ENCODE measurements around the gene HAND2. TPM values are rescaled to one million over a fixed set of nuclear protein-coding genes. Genes with fewer than 3 reads are reported as not detected.

HAND2 gene
- total RNA-seq, 2 donors from 2014 or later = 7.3 to 11.4 TPM

- TF ChIP-seq POLR2A (IDR thresholded peaks at IDR 0.05) (peak; percentile 8 to 49 (median 36)), CTCF (IDR thresholded peaks at IDR 0.05) (no peak)
- peak; percentile 63 for ATAC-seq
- Histone ChIP-seq H3K4me3 (no peak overlapping the region), H3K9me3 (no peaks in the 10 kb centered on the region), H3K36me3 (replicated peaks in 1 of 2; ENCODE audit: insufficient read depth in 1 of 2, low read depth in 2 of 2) (no peaks in the 10 kb centered on the region), H3K4me1 (peaks cover 5% of the 10 kb centered on the region), H3K27ac (peak overlapping the region in 3 of 4 donors; percentile 44 to 46 (median 44)), H3K27me3 (no peaks in the 10 kb centered on the region)
- intact Hi-C loops (cut with DNase I) = loop anchor here (5.0 to 10.0 kb wide), 2 partner anchors 245 to 613 kb away; no protein-coding TSS in a partner anchor
- peak in 1 of 4 donors; percentile 38 for DNase-seq
- 18 to 32% methylated on average over 42 to 71 of the region's 72 CpGs for WGBS, 2 donors
Measured at GRCh38 chr4:173509036-173510001, 20.7 kb downstream of the HAND2 start.

- ATAC-seq (no peak), DNase-seq (no peak)
- WGBS, 2 donors = 54 to 63% methylated on average over 22 to 34 of the region's 34 CpGs
- Histone ChIP-seq H3K4me3 (no peak overlapping the region), H3K9me3 (no peaks in the 10 kb centered on the region), H3K36me3 (replicated peaks in 1 of 2; ENCODE audit: insufficient read depth in 1 of 2, low read depth in 2 of 2) (no peaks in the 10 kb centered on the region), H3K27ac (peak overlapping the region in 1 of 4 donors; percentile 44), H3K4me1 (peaks cover 5% of the 10 kb centered on the region), H3K27me3 (no peaks in the 10 kb centered on the region)
- TF ChIP-seq POLR2A (IDR thresholded peaks at IDR 0.05) (no peak), CTCF (IDR thresholded peaks at IDR 0.05) (no peak)
- intact Hi-C loops (cut with DNase I) = loop anchor here (5.0 to 10.0 kb wide), 2 partner anchors 246 to 614 kb away; no protein-coding TSS in a partner anchor
Measured at GRCh38 chr4:173508386-173509035, 21.5 kb downstream of the HAND2 start.

DNA sequence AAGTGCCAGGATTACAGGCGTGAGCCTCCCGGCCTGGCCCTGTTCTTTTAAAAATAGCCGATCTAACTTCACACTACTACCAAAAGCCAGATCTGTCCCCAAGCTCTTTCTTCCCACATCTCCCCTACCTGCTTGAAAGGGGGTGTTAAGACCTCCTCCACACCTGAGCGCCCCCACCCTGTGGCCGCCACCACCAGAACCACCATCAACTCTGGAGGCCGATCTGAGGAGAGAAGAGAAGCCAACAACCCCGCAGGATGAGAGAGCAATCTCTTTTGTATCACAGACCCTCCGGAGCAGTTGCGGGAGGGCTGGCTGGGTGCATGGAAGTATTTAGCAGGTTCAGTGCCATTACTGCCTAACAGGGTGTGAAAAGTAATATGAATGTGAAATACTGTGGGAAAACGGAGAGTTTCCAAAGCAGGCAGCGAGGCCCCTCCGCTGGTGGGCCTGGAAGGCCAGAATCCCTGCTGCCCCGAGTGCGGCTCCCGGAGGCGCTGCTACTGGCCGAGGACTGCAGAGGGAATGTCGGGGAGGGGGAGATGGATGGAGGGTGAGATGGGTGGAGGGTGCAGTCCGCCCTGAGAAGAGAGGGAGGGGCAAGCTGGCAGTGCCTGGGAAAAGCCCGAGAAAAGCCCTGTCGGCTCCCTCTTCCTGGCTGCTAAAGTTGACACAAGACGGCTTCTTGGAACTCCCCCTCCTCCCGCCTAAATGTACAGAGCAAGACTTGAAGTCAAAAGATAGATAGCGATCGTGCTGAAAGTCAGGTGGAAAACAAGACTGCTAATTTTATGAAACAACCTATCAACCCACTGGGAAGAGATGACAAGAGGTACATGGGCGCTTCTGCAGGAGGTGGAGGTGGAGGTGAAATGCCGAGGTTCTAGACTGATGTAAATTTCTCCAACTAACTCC, 22.3 kb downstream of the HAND2 start:
- 70 to 79% methylated on average over 25 to 27 of the region's 27 CpGs for WGBS, 2 donors
- peaks cover 5% of the 10 kb centered on the region for H3K4me1 ChIP-seq
- intact Hi-C loops (cut with DNase I) = loop anchor here (5.0 to 10.0 kb wide), 2 partner anchors 247 to 615 kb away; no protein-coding TSS in a partner anchor
- DNase-seq (no peak), ATAC-seq (no peak)
- H3K27ac ChIP-seq = no peak overlapping the region
- TF ChIP-seq CTCF (IDR thresholded peaks at IDR 0.05) = no peak
- H3K27me3 ChIP-seq = no peaks in the 10 kb centered on the region
- no peaks in the 10 kb centered on the region for H3K9me3 ChIP-seq
- no peak overlapping the region for H3K4me3 ChIP-seq
- H3K36me3 ChIP-seq (replicated peaks in 1 of 2; ENCODE audit: insufficient read depth in 1 of 2, low read depth in 2 of 2) = no peaks in the 10 kb centered on the region

DNA sequence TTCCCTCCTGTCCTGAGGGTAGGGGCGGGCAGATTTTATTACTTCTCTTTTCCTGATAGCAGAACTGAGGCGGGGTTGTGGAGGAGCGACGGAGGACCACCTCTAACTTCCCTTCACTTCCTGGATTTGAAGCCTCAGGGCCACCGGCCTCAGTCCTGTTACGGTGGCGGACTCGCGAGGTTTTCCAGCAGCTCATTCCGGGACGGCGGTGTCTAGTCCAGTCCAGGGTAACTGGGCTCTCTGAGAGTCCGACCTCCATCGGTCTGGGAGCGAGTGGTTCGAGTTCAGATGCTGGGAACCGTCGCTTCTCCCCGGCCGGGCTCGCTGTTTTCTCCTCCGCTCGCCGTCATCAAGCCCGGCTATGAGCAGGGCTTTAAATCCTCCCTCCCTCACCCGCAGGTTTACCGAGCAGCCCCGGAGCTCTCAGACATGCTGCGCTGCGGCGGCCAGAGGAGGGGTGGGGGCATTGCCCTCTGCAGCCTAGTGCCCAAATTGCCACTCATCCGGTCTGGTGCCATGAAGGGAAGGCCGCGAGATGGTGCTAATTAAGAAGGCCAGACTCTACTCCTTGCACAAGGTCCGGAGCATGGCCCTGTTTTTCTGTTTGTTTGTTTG, 23.3 kb downstream of the HAND2 start:
- DNase-seq (no peak), ATAC-seq (no peak)
- peaks cover 5% of the 10 kb centered on the region for H3K4me1 ChIP-seq
- H3K27ac ChIP-seq = no peak overlapping the region
- no peaks in the 10 kb centered on the region for H3K9me3 ChIP-seq
- TF ChIP-seq POLR2A (IDR thresholded peaks at IDR 0.05) (no peak), CTCF (IDR thresholded peaks at IDR 0.05) (no peak)
- no peaks in the 10 kb centered on the region for H3K36me3 ChIP-seq (replicated peaks in 1 of 2; ENCODE audit: insufficient read depth in 1 of 2, low read depth in 2 of 2)
- intact Hi-C loops (cut with DNase I) = loop anchor here (5.0 to 10.0 kb wide), 2 partner anchors 248 to 616 kb away; no protein-coding TSS in a partner anchor
- H3K4me3 ChIP-seq = no peak overlapping the region
- 49 to 66% methylated on average over 17 to 34 of the region's 35 CpGs for WGBS, 2 donors
- H3K27me3 ChIP-seq = no peaks in the 10 kb centered on the region

Data from body of pancreas (tissue), 4 donors.